HTR-8/SVneo (cell line): ENCODE measurements around the gene TAF3.
A peak's percentile ranks its signal among the peaks of the same experiment; 100 is the strongest.

Experiments used
- DNase-seq: peaks from one replicate; pipeline ENCODE4 v3.0.0; 2011; ENCODE audit warnings: low spot score, mixed read lengths; ENCODE audit not compliant: insufficient read length
- FAIRE-seq: peaks from 2 replicates; lab custom pipeline; 2011; peaks lifted over from hg19 to GRCh38; lab: Jason Lieb, UNC

TAF3 gene

GRCh38 chr10:8052341-8052955, 234.1 kb downstream of the TAF3 start:
- DNase-seq (no peak), FAIRE-seq (no peak)

- DNase-seq (no peak), FAIRE-seq (no peak)
These were observed 234.7 kb downstream of the TAF3 start for GRCh38 chr10:8052956-8053445.

GRCh38 chr10:8053446-8054243, 235.3 kb downstream of the TAF3 start:
- FAIRE-seq (peak; percentile 16), DNase-seq (peak; percentile 93)

GRCh38 chr10:8054244-8054493, 235.9 kb downstream of the TAF3 start:
- DNase-seq (no peak), FAIRE-seq (no peak)

GRCh38 chr10:8054494-8055407, 236.4 kb downstream of the TAF3 start, which contains the start of gene GATA3:
Gene GATA3 (plus strand): TSS chr10:8054688. CDS start chr10:8055656, 968 bp downstream.
- peak; percentile 81 for DNase-seq
- no peak for FAIRE-seq

GRCh38 chr10:8055420-8056349, 237.4 kb downstream of the TAF3 start:
- FAIRE-seq = no peak
- DNase-seq = no peak

- no peak for DNase-seq
- no peak for FAIRE-seq
These were observed 238.1 kb downstream of the TAF3 start for GRCh38 chr10:8056378-8056777.

- no peak for FAIRE-seq
- no peak for DNase-seq
These were observed 238.6 kb downstream of the TAF3 start for GRCh38 chr10:8056871-8057331.

GRCh38 chr10:8057636-8058273, 239.4 kb downstream of the TAF3 start:
- DNase-seq (no peak), FAIRE-seq (no peak)

GRCh38 chr10:8058274-8059111, 240.2 kb downstream of the TAF3 start:
- FAIRE-seq (no peak), DNase-seq (no peak)

GRCh38 chr10:8059191-8059936, 241.1 kb downstream of the TAF3 start:
- DNase-seq = no peak
- no peak for FAIRE-seq

GRCh38 chr10:8060010-8060703, 241.9 kb downstream of the TAF3 start:
- FAIRE-seq (no peak), DNase-seq (no peak)

GRCh38 chr10:8060704-8061121, 242.4 kb downstream of the TAF3 start:
- FAIRE-seq (no peak), DNase-seq (no peak)

- FAIRE-seq (no peak), DNase-seq (no peak)
These were observed 243.2 kb downstream of the TAF3 start for GRCh38 chr10:8061274-8062211.

- DNase-seq (no peak), FAIRE-seq (no peak)
These were observed 245.0 kb downstream of the TAF3 start for GRCh38 chr10:8063128-8063908.
